SHP77 treated with DMSO at 0.1 percent for 48 hours (cell line): ENCODE results near the gene WDR91.
"Not testable (repeated sequence)": the region's sequence is repeated elsewhere in the genome, so short reads cannot be mapped to it uniquely, and the experiment has no call there.

Experiments used
- DNase-seq: peaks from one replicate; lab custom pipeline; 2025; lab: John Stamatoyannopoulos, UW

WDR91 gene

DNA sequence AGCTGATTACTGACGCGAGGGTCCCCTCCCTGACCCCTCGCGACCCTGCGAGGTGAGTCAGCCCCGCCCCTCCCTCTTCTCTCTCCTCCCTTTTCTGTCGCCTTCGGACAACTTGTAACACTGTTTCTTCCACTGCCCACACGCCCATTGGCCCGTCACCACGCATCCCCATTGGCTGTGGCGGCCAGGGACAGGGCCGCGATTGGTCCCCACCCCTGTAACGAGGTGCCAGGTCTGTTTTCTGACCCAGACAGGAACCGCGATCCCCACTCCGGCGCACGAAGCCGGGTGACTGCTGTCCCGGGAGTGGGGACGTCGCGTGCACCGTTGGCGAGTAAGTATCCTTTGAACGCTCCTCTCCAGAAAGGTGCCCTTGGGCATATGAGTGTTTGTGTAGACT, 22.2 kb upstream of the WDR91 start, which contains the start of gene STRA8:
Gene STRA8 (plus strand): TSS at position 269 of the 400 bp plus-strand sequence. CDS start 6,687 bp downstream, outside the sequence.
- no peak for DNase-seq

DNA sequence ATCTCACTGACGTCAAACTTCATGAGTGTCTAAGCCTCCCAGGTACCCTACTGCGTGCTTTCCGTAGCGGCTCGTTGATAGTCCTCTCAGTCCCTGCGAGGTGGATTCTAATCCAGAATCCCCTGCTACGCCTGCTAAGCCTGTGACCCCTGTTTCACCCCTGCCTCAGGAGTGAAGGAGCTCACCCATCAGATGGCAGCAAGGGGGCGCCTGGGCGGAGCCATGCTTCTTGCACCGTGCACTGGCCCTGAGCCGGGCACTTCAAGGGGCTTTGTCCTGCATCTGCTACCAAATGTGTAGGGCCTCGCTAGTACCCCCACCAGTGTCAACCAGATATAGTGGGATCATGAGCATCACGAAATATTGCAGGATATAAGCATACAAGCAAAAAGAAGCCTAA, 21.4 kb upstream of the WDR91 start:
- no peak for DNase-seq

DNA sequence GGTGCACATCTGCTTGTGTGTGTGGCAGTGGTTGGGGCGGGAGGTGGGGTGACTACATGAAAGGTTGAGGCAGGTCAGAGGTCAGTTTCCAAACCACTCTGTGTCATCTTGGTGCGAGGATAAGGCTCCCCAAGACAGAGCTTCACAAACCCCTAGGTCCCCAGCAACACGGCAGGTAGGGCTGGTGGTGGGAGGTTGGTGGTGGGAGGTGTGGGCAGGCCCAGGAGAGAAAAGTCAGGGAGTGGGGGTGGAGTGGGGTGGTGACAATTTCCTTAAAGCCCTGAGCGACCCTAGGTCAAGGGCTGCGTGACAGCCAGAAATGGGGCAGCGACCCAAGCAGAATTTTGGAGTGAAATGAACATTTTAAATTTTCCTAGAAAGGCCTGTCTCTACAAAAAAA, 20.8 kb upstream of the WDR91 start:
- no peak for DNase-seq

DNA sequence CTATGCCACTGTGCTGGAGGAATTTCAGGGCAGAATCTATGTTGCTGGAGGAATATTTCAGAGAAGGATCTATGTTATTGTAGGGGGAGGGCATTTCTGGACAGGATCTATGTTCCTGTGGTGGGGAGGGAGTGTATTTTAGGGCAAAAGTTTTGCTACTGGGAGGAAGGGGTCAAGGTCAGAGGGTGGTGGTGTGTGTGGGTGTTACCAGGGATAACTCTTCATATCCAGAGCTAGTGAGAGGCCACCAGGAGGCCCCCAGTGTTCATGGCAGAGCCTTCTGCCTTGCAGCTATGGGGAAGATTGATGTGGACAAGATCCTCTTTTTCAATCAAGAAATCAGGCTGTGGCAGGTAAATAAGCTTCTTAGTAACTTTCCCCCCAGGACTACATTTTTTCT, 20.4 kb upstream of the WDR91 start:
- no peak for DNase-seq

DNA sequence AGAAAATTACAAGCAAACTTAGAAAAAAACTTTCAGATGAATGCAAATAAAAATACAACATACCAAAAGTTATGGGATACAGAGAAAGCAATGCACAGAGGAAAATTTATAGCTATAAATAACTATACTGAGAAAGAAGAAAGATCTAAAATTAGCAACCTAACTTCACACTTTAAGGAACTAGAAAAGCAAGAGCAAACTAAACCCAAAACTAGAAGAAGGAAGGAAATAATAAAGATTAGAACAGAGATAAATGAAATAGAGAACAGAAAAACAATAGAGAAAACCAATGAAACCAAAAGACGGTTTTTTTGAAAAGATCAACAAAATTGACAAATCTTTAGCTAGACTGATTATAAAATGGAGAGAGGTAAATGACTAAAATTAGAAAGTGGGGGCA, 12.7 kb upstream of the WDR91 start:
- DNase-seq, result no peak

DNA sequence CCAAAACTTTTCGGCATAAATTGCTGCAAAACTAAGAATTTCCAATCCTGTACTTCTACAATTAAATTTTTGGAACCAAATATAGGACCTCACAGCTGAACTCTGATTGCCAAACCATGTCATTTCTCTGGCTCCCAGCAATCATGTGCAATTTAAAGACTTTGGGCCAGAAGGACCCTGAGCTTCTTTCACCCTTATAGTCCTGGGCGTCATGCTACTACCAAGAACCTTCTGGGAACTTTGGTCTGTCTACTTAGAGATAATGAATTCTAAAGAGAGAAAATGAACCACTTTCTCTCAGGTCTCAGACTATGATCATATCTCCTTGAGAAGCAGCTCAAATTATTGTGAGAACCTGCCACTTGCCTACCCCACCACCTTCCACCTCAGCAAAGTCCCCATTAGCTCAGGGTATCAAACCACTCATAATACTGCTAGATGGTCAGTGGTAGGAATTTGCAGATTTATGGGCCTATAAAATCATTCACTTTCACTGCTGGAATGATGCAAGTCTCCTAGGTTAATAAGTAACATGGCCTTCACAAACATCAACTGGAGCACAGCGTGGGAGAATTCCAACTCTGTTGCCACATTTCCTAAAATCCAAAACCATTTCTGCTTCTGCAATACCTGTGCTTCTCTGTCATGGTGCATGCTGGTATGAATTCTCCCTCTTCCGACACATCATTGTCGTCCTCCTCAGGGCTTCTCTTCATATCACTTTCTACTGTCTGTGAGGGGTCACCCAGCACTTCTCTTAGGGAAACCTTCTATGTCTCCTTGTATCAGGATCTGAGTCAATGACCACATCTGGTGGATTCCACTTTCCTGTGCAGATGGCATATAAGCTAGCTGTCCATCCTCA, 6.6 kb upstream of the WDR91 start:
- no peak for DNase-seq

DNA sequence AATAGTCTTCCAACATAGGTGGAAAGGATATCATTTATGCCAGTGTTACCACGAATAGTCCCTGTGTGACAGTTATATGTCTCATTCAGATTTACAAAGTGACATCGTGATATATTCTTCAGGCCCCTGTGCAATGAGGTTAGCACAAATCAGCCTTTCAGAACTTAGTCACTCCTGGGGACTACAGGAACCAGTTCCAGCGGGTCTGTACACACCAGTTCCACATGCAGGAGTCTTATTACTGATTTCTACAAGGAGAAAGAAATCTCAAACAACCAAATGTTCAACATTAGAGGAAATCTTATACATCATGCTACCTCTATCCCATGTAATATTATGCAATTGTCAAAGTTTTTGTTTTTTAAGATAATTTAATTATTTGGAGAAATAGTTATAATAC, 4.4 kb upstream of the WDR91 start:
- DNase-seq, result no peak

DNA sequence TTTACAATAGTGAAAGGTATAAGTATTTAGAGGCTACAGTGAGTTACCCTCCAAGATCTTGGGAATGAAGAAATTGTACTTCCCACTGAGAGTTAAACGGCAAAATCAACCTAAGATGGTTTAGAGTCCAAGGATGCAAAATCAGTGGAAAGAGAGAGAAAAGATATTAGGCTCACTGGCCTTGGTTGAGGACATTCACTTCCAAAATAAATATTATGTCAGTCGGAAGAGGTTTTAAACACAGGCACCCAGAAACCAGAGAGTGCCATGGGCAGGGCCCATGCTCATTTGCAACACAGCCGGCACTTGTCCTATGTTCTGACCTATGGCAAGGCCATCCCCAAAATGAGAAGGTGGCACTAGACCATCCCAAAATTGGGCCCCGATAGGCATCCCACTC, 3.9 kb upstream of the WDR91 start:
- no peak for DNase-seq

DNA sequence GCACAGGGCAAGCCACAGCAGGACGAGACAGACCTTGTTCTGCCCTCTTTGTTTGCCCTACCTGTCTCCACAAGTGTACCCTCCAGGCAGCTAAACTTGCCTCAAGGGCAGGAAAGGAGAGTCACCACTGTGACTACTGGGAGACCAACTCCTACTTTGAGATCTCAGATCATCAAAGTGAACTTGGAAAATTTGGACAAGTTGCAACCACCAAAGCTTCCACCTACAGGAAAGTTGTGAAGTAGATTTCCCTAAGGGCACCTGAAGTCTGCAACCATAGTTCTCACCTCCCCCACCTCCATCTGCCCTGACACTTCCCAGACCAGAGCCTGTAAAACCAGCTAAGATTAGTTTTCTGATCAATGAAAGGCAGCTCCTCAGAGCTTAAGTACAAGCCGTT, 2.5 kb upstream of the WDR91 start:
- no peak for DNase-seq

DNA sequence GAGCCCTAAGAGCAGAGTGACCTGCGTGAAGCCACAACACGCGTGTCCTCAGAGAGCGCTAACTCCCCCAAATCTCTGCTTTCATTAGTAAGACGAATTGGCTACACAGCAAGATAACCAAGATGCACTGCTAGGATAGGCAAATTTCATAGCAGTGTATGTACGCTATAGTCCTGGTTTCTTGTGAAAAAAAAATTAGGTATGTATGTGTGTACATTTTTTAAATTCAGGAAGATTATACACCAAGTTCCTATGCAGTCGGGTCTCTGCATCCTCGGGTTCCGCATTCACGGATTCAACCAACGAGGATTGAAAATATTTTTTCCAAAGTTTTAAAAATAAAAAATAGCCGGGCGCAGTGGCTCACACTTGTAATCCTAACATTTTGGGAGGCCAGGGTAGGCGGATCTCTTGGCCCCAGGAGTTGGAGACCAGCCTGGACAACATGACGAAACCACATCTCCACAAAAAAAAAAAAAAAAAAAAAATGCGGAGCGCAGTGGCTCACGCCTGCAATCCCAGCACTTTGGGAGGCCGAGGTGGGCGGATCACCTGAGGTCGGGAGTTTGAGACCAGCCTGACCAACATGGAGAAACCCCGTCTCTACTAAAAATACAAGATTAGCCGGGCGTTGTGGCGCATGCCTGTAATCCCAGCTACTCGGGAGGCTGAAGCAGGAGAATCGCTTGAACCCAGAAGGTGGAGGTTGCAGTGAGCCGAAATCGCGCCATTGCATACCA, 790 bp upstream of the WDR91 start:
- not testable (repeated sequence) for DNase-seq

DNA sequence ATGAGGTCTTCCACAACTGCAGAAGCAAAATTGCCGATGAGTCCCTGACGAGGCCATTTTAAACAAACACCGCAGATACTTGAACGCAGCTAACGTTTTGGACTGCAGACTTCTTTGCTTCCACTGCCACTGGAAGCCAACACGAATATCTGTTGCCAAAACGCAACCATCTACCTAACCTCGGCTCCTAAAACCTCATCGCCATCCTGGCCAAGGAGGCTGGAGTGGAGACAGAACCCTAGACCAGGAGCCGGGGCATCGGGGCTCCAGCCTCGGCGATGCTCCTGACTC, 493 bp downstream of the WDR91 start:
- DNase-seq, result no peak

DNA sequence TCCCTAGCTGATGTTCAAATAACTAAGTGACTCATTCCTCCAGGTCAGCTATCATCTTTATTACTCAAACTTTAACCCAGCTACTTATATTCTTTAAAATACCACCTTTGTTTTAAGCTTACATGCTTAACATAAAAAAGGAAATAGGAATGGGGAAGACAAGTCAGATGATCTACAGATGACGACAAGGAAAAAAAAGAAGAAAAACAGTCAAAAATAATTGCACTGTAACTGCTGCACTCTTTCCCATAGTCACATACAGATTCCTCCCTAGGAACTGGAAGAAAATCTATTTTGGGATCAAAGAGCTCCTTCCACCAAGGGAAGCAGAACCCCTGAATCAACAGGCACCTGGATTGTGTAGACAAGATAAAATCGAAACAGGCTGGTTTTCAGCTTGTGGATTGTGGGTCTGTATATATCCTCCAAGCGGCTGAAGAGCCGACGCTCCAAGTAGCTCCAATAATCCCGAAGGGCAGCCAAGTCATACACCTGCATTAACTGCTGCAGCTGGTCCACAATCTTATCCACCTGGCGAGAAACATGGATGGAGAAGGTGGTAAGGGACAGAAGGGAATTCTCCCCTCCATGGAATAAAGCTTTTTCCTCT, 2.0 kb downstream of the WDR91 start:
- no peak for DNase-seq

DNA sequence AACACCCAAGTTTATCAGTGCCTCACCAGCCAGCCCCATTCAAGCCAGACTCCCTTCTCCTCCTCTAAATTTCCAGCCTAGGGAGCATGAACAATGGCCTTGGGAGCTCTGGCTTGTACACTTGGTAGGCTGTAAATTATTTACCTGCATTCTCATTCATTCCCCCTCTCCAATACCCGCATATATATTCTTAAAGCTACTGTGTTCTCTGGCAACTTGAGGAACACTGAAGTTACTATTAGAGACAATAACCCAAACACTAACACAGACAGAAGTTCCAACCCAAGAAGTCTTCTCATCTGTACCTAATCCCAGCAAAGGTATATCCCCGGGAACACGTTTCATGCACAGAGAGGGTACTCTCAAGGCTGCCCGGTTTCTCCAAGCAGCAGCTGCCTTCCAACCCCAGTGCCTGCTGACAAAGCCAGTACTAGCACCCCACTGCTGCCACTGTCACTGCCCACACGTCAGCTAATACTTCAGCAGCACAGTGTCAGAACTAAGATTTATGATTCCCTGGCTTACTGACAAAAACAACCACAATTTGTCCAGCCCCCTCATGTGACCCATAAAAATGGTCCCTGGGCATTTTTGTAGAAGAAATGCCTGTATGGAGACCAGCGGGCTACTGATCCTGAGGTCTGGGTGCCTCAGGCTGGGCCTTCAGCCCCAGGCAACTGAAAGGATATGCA, 3.1 kb downstream of the WDR91 start:
- DNase-seq, result no peak

DNA sequence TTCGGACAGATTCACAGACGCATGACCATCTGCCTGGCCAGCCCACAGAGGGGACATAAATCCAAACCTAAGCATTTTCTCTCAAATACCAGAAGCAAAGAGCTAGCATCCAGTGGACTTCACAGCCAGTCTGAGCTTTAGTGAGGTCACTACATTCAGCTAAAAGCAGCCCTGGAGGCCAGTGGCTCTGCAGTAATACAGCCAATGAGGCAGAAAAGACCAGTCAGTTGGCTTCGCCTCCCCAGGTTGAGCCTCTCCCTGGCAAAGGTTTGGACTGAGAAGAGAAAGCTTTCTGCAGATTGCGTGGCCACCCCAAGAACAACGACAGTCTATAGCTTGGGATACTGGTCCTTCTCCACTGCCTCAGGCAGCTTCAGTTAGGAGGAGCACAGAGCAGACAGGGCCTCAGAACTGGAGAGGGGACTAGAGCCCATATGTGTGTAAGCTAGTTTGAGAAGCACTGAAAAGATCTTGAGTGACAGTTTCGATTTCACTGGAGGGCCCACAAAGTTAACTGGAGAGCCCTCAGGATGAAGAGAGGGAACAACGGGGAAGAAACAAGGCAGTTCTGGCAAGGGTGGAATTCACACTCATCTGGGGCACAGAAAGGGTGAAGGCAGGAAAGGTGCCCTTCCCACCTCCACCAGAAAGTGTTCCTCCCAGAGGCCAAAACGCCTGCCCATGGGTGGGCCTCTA, 3.8 kb downstream of the WDR91 start:
- no peak for DNase-seq

DNA sequence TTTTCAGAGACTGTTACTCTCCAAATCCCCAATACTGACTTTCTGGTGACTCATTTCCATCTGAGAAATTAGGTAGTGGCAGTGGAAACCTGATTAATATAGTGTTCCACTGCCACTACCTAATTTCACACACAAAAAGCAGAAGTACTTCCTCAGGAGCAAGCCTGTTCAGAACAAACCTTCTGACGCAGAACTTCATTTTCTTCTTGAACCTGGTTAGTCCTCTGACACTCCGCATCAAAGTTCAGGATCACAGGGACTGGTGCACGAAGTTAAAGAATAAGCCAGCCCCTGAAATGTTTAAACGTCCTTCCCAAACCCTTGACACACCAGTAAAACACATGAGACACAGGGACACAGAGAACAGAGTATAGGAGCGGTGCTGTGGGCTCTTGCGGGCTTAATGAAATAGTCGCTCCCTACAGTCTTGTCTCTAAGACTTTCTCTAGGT, 4.4 kb downstream of the WDR91 start:
- DNase-seq, result no peak

DNA sequence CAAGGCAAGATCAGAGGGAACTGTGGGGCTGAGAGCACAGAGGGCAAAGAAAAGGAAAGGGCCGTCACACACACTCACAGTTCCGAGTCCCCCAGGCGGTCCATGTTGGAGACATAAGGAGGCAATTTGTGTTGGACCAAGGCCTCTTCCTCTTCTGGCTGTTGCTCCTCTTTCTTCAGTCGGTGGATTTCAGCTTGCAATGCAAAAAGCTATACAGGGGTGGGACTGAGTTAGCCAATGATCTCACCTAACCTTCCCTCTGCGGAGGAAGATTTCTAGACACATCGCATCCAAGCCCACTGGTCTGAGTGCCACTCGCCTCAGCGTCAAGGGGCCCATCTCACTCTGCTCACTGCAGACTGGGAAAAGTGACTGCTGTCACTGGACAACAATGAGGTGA, 5.5 kb downstream of the WDR91 start:
- no peak for DNase-seq

DNA sequence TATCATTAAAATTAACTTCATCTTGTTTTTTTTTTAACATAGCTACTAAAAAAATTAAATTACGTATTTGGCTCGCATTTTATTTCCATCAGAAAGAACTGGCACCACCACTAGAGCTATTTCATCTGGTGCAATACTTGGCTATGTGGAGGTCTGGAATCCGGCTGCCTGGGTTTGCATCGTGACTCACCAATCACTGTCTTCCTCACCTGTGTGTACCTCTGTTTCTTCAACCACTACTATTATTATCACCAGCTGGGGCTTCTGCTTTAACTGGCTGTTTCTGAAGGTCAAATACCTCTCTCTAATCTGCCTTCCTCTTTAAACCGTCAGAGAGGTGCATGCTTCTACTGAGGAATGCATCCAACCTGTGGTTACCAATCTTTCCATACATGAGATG, 6.5 kb downstream of the WDR91 start:
- no peak for DNase-seq

DNA sequence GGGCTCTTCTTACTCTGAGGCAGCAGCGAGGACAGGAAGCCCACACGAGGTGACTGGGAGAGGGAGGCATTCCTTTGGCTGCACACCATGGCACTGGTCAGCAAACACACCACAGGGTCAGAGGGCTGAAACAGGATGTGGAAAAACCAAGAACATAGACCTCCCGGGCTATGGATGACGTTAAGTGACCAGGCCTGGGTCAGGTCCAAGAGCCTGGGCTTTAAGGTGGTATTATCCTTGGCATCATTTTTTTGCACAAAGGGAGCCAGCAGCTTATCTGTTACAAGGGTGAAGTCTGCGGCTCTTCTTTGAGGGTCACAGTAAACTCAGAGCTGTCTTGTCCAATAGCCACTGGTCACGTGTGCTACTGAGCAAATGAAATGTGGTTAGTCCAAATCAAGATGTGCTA, 7.0 kb downstream of the WDR91 start:
- DNase-seq, result no peak

DNA sequence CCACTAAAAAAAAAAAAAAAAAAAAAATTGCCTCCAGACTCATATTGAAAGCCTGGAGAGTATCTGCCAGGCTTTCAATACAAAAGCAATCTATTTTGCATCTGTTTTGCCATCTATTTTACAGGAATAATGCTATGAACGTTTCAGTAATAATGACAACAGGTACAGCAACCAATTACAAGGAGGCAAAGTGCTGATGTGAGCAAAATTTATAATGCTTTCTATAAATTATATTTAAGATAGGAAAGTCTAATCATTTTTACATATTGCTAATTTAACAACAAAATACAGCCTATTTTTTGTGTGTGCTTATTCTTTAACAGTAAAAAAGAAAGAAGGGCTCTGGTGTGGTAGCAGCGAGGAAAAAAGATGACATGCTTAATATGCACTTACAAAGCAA, 10.0 kb downstream of the WDR91 start:
- DNase-seq, result no peak

DNA sequence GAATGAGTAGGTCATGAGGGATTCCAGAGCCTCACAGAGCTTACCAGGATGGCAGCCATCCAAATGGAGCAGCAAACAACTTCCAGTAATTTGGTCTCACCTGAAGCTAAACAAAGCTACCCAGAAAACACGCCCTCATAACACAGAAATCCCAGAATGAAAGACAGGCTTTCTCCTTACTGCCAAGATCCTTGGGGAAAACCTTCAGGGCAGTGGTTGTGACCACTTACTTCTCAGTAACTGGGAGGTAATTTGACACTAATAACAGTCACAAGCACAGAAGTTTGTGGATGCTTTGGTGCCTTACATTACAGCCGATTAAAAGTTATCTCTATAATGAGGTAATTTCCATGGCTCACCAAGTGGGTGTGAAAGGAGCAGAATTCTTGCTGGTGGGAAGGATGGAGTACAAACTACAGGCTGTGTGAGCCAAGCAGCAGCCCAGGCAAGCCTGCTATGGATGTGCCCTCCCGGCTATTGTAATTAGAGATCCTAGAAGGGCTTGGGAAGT, 10.4 kb downstream of the WDR91 start:
- DNase-seq, result no peak

DNA sequence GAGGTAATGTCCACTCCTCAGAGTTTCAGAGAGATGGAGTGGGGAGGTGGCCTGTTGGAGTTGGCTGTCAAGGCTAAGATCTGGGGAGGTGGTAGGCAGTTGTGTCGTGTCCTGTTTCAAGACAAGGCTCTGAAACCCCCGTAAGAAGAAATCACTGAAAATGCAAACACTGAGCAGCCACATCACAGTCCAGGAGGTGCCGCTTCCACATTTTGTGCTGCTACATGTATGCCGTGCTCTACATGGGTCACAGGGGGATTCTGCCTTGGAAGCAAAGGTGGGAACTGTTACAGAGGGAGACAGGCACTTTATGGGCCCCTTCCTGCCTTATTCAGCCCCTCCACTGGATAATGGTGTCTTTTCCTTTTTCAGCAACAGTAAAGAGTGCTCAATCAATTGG, 11.9 kb downstream of the WDR91 start:
- DNase-seq, result no peak
